DMS53 (cell line): ENCODE results near the gene PEX11B.
"Not testable (repeated sequence)": the region's sequence is repeated elsewhere in the genome, so short reads cannot be mapped to it uniquely, and the experiment has no call there.

Experiments
- DNase-seq: peaks from one replicate; lab custom pipeline; 2025; lab: John Stamatoyannopoulos, UW

PEX11B gene

GRCh38 chr1:145952903-145953302 lies 34.4 kb upstream of the PEX11B start:
- no peak for DNase-seq

- DNase-seq, result no peak
Observed at GRCh38 chr1:145951526-145951925, 33.0 kb upstream of the PEX11B start.

GRCh38 chr1:145949219-145949618 lies 30.7 kb upstream of the PEX11B start:
- DNase-seq, result no peak

GRCh38 chr1:145947551-145947950 lies 29.0 kb upstream of the PEX11B start:
- no peak for DNase-seq

GRCh38 chr1:145946477-145946986 lies 28.0 kb upstream of the PEX11B start:
- DNase-seq, result no peak

- no peak for DNase-seq
Observed at GRCh38 chr1:145944532-145944931, 26.0 kb upstream of the PEX11B start.

GRCh38 chr1:145942871-145943270 lies 24.4 kb upstream of the PEX11B start:
- no peak for DNase-seq

- DNase-seq, result no peak
Observed at GRCh38 chr1:145942405-145942804, 23.9 kb upstream of the PEX11B start.

- DNase-seq, result no peak
Observed at GRCh38 chr1:145937436-145937835, 18.9 kb upstream of the PEX11B start.

GRCh38 chr1:145936247-145936646 lies 17.7 kb upstream of the PEX11B start:
- peak; percentile 7 for DNase-seq

- no peak for DNase-seq
Observed at GRCh38 chr1:145935708-145936107, 17.2 kb upstream of the PEX11B start.

GRCh38 chr1:145932522-145933009 lies 14.0 kb upstream of the PEX11B start:
- DNase-seq, result not testable (repeated sequence)

GRCh38 chr1:145927916-145928643 lies 9.6 kb upstream of the PEX11B start:
- DNase-seq, result peak; percentile 56

GRCh38 chr1:145927063-145927886 lies 8.8 kb upstream of the PEX11B start, which contains the start of gene RBM8A:
Gene RBM8A, minus strand, starts transcription at chr1:145927484. Its CDS starts 58 bp downstream, at chr1:145927426.
- peak; percentile 99 for DNase-seq

GRCh38 chr1:145926686-145927062 lies 8.2 kb upstream of the PEX11B start:
- no peak for DNase-seq

- no peak for DNase-seq
Observed at GRCh38 chr1:145922266-145922665, 3.7 kb upstream of the PEX11B start.

GRCh38 chr1:145920297-145920696 lies 1.8 kb upstream of the PEX11B start:
- not testable (repeated sequence) for DNase-seq

- DNase-seq, result peak; percentile 80
Observed at GRCh38 chr1:145918992-145919939, 749 bp upstream of the PEX11B start.

GRCh38 chr1:145917595-145917994 lies 922 bp downstream of the PEX11B start:
- no peak for DNase-seq

GRCh38 chr1:145916745-145917144 lies 1.8 kb downstream of the PEX11B start:
- no peak for DNase-seq

GRCh38 chr1:145912128-145912641 lies 6.3 kb downstream of the PEX11B start:
- DNase-seq, result no peak
